Measurements from ENCODE around the gene ARSA.
A peak's percentile ranks its signal among the peaks of the same experiment; 100 is the strongest.

ARSA gene

GRCh38 chr22:50579752-50580151 is 48.2 kb downstream of the ARSA start:
- no peak for DNase-seq (ENCODE audit: low read depth)
- no peak for TF ChIP-seq CTCF (IDR thresholded peaks at IDR 0.05; ENCODE audit: insufficient read depth, low read depth, low read length, missing control alignments)

GRCh38 chr22:50578776-50579310 is 49.1 kb downstream of the ARSA start:
- no peak for DNase-seq (ENCODE audit: low read depth)
- no peak for TF ChIP-seq CTCF (IDR thresholded peaks at IDR 0.05; ENCODE audit: insufficient read depth, low read depth, low read length, missing control alignments)
- no peak overlapping the region for H3K4me3 ChIP-seq (ENCODE audit: low read length)

More at GRCh38 chr22:50579752-50580151, 48.2 kb downstream of the ARSA start:
- H3K4me3 ChIP-seq (ENCODE audit: low read length), result no peak overlapping the region

- no peak for TF ChIP-seq CTCF (IDR thresholded peaks at IDR 0.05; ENCODE audit: insufficient read depth, low read depth, low read length, missing control alignments)
- DNase-seq (ENCODE audit: low read depth), result no peak
- no peak within 1 kb of the TSS for H3K4me3 ChIP-seq (ENCODE audit: low read length)
Observed at GRCh38 chr22:50577987-50578775, 49.8 kb downstream of the ARSA start, which contains the start of gene CPT1B. Gene CPT1B (minus strand): TSS chr22:50578427. CDS start chr22:50577915, 512 bp downstream.

- DNase-seq (ENCODE audit: low read depth), result no peak
- no peak overlapping the region for H3K4me3 ChIP-seq (ENCODE audit: low read length)
- TF ChIP-seq CTCF (IDR thresholded peaks at IDR 0.05; ENCODE audit: insufficient read depth, low read depth, low read length, missing control alignments), result no peak
Observed at GRCh38 chr22:50577697-50577986, 50.3 kb downstream of the ARSA start.

GRCh38 chr22:50576806-50577696 is 50.9 kb downstream of the ARSA start:
- H3K4me3 ChIP-seq (ENCODE audit: low read length), result no peak overlapping the region
- no peak for DNase-seq (ENCODE audit: low read depth)
- TF ChIP-seq CTCF (IDR thresholded peaks at IDR 0.05; ENCODE audit: insufficient read depth, low read depth, low read length, missing control alignments), result no peak

GRCh38 chr22:50576070-50576469 is 51.9 kb downstream of the ARSA start:
- peak; percentile 67 for DNase-seq (ENCODE audit: low read depth)

More at GRCh38 chr22:50576070-50576469, 51.9 kb downstream of the ARSA start:
- peak; percentile 28 for TF ChIP-seq CTCF (IDR thresholded peaks at IDR 0.05; ENCODE audit: insufficient read depth, low read depth, low read length, missing control alignments)
- H3K4me3 ChIP-seq (ENCODE audit: low read length), result no peak overlapping the region
